ENCODE data around the gene SPC24.
A peak's percentile ranks its signal among the peaks of the same experiment; 100 is the strongest.

SPC24 gene

DNA sequence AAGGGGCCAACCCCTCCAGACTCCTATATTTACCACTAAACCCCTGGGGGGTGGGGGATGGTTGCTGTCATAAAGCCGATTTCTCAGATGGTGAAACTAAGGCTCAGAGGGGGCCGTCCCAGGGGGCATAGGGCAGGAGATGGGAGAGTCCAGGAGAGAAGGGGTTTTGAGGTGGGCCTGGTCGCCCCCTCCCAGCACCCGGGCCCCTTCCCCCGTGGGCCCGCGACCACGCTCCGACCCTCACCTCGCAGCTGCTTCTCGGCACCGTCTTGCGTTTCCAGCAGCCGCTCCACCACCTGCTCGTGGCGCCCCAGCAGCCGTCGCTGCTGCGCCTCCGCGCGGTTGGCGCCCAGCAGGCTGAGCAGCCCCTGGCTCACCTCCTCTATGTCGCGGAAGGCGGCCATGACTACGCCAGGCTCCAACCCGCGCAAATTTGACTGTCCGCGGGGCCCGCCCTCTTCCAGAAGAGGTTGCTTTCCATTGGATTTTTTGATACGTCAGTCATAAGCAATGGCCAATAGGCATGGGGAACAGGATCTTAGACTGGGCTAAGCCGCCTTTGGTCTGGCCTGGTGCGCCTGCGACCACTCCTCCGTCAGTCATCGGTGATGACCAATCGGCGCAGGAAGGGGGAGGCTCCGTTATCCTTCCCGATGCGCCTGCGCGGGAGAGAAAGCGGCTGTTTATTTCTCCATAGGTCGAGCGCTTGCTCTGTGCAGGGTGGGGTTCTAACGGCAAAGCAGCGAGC, at the start of gene SPC24:
SPC24 (minus strand) TSS at position 410 of the 748 bp plus-strand sequence; CDS start at position 404, 6 bp downstream.
- H3K27ac ChIP-seq: peak within 1 kb of the TSS; percentile 63

DNA sequence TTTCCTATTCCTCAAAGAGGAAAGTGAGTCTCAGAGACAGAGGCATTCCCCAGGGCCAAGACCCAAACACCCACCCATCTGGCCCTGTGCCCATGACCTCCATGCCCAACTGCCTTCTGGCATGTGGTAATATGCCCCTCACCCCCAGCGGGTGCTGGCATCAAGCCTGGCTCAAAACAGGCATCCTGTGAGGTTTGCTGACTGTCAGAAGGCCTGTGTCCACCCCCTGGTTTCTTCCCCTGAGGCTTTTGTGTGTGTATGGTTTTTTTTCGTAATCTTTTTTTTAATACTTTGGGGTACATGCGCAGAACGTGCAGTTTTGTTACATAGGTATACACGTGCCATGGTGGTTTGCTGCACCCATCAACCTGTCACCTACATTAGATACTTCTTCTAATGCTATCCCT, 49.4 kb upstream of the SPC24 start:
- DNase-seq (ENCODE audit: low read depth, low spot score): no peak
- H3K27ac ChIP-seq: no peak overlapping the region
- no peak overlapping the region for H3K9ac ChIP-seq (ENCODE audit: insufficient read length)
- TF ChIP-seq EZH2 (IDR thresholded peaks at IDR 0.05) (no peak), FOXP2 (optimal IDR thresholded peaks at IDR 0.05; ENCODE audit: control extremely low read depth, extremely low read length, insufficient read depth) (no peak), POLR2AphosphoS5 (IDR thresholded peaks at IDR 0.05; ENCODE audit: borderline replicate concordance, low read depth, low read length) (no peak)
- H3K4me3 ChIP-seq: no peak overlapping the region
- H3K36me3 ChIP-seq (ENCODE audit: insufficient read depth, low read length): no peaks in the 10 kb centered on the region
- no peaks in the 10 kb centered on the region for H3K9me3 ChIP-seq (ENCODE audit: low read depth, low read length)

More for the DNA sequence above, at the start of gene SPC24:
- Histone ChIP-seq H3K9ac (ENCODE audit: insufficient read length) (peak within 1 kb of the TSS; percentile 83), H3K36me3 (ENCODE audit: insufficient read depth, low read length) (peaks cover 11% of the 10 kb centered on the region; the same call in 1 of the 2 replicates), H3K9me3 (ENCODE audit: low read depth, low read length) (no peaks in the 10 kb centered on the region), H3K4me3 (peak within 1 kb of the TSS; percentile 88)
- TF ChIP-seq FOXP2 (optimal IDR thresholded peaks at IDR 0.05; ENCODE audit: control extremely low read depth, extremely low read length, insufficient read depth) (no peak), POLR2AphosphoS5 (IDR thresholded peaks at IDR 0.05; ENCODE audit: borderline replicate concordance, low read depth, low read length) (peak; percentile 89)
- peak; percentile 97 for DNase-seq (ENCODE audit: low read depth, low spot score)

DNA sequence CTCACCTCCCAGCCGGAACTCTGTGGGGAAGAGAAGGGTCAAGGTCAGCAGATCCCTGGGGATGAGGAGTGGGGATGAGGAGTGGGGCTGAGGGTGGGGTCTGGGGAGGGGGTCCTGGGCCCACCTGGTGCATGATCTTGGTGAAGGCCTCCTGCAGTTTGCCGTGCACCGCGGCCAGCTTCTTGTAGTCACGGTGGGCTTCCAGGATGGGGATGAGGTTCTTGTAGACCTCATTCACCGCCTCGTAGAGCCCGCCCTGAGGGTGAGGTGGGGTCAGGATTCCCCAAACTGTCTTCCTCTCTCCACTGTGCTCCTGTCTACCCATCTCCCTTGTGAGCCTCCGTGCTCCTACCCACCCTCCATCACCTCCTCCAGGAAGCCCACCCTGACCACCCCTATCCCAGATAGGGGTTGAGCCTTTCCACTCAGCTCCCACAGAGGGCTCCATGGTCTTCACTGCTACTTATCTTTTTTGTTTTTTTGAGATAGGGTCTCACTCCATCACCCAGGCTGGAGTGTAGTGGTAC, 48.6 kb upstream of the SPC24 start:
- no peak overlapping the region for H3K4me3 ChIP-seq
- DNase-seq (ENCODE audit: low read depth, low spot score): no peak
- H3K9ac ChIP-seq (ENCODE audit: insufficient read length): no peak overlapping the region
- no peak for TF ChIP-seq FOXP2 (optimal IDR thresholded peaks at IDR 0.05; ENCODE audit: control extremely low read depth, extremely low read length, insufficient read depth)
- TF ChIP-seq EZH2 (IDR thresholded peaks at IDR 0.05): no peak
- H3K27ac ChIP-seq: no peak overlapping the region
- H3K36me3 ChIP-seq (ENCODE audit: insufficient read depth, low read length): no peaks in the 10 kb centered on the region
- H3K9me3 ChIP-seq (ENCODE audit: low read depth, low read length): no peaks in the 10 kb centered on the region

DNA sequence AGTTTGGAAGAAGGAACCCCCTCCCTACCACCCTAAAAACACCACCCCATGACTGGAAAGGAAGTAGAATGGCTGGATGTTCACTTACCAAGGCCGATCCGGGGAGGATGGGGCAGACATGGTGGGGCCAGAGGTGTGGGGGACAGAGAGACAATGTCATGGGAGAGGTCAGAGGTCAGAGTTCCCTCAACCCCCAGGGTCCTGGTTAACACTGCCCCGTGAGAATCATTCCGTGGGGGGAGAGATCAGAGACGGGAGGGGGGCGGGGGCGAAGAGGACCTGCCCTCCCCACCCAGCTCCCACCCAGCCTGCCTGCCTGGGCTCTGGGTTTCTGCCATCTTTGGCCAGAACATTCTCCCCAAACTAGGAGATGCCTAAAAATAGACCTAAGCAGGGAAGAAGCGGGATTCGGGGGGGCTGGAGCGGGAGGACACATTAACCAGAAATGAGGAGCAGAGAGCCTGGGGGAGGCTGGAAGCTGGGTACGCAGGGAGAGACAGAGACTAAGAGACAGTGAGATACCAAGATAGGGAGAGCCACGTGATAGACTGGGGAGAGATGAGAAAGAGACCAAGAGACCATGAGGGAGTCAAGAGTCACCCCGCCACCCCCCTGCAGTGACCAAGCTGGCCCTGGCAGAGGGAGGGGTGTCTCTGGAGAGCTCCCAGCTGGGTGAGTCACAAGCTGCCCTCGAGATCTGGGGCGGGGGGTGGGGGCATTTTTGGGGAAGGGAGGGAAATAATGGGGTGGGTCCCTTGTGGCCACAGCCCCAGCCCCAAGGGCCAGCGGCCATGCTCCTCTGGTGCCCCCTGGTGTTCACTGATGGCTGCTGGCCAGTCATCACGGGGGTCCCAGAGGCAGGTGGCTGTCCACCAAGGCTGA, 47.9 kb upstream of the SPC24 start:
- H3K4me3 ChIP-seq: no peak overlapping the region
- TF ChIP-seq EZH2 (IDR thresholded peaks at IDR 0.05) (no peak), FOXP2 (optimal IDR thresholded peaks at IDR 0.05; ENCODE audit: control extremely low read depth, extremely low read length, insufficient read depth) (no peak), POLR2AphosphoS5 (IDR thresholded peaks at IDR 0.05; ENCODE audit: borderline replicate concordance, low read depth, low read length) (no peak)
- DNase-seq (ENCODE audit: low read depth, low spot score): no peak
- H3K9ac ChIP-seq (ENCODE audit: insufficient read length): no peak overlapping the region
- no peaks in the 10 kb centered on the region for H3K9me3 ChIP-seq (ENCODE audit: low read depth, low read length)
- no peak overlapping the region for H3K27ac ChIP-seq
- H3K36me3 ChIP-seq (ENCODE audit: insufficient read depth, low read length): no peaks in the 10 kb centered on the region

GRCh38 chr19:11202488-11203193, 47.1 kb upstream of the SPC24 start:
- Histone ChIP-seq H3K9me3 (ENCODE audit: low read depth, low read length) (no peaks in the 10 kb centered on the region), H3K9ac (ENCODE audit: insufficient read length) (no peak overlapping the region), H3K4me3 (no peak overlapping the region), H3K27ac (no peak overlapping the region), H3K36me3 (ENCODE audit: insufficient read depth, low read length) (no peaks in the 10 kb centered on the region)
- TF ChIP-seq EZH2 (IDR thresholded peaks at IDR 0.05) (no peak), FOXP2 (optimal IDR thresholded peaks at IDR 0.05; ENCODE audit: control extremely low read depth, extremely low read length, insufficient read depth) (no peak), POLR2AphosphoS5 (IDR thresholded peaks at IDR 0.05; ENCODE audit: borderline replicate concordance, low read depth, low read length) (no peak)
- no peak for DNase-seq (ENCODE audit: low read depth, low spot score)

GRCh38 chr19:11201791-11202190, 46.2 kb upstream of the SPC24 start:
- Histone ChIP-seq H3K36me3 (ENCODE audit: insufficient read depth, low read length) (no peaks in the 10 kb centered on the region), H3K27ac (no peak overlapping the region), H3K9me3 (ENCODE audit: low read depth, low read length) (no peaks in the 10 kb centered on the region), H3K9ac (ENCODE audit: insufficient read length) (no peak overlapping the region), H3K4me3 (no peak overlapping the region)
- no peak for DNase-seq (ENCODE audit: low read depth, low spot score)
- TF ChIP-seq POLR2AphosphoS5 (IDR thresholded peaks at IDR 0.05; ENCODE audit: borderline replicate concordance, low read depth, low read length) (no peak), FOXP2 (optimal IDR thresholded peaks at IDR 0.05; ENCODE audit: control extremely low read depth, extremely low read length, insufficient read depth) (no peak), EZH2 (IDR thresholded peaks at IDR 0.05) (no peak)

- TF ChIP-seq FOXP2 (optimal IDR thresholded peaks at IDR 0.05; ENCODE audit: control extremely low read depth, extremely low read length, insufficient read depth) (no peak), POLR2AphosphoS5 (IDR thresholded peaks at IDR 0.05; ENCODE audit: borderline replicate concordance, low read depth, low read length) (no peak), EZH2 (IDR thresholded peaks at IDR 0.05) (no peak)
- DNase-seq (ENCODE audit: low read depth, low spot score): no peak
- no peaks in the 10 kb centered on the region for H3K9me3 ChIP-seq (ENCODE audit: low read depth, low read length)
- no peak overlapping the region for H3K9ac ChIP-seq (ENCODE audit: insufficient read length)
- H3K4me3 ChIP-seq: no peak overlapping the region
- no peaks in the 10 kb centered on the region for H3K36me3 ChIP-seq (ENCODE audit: insufficient read depth, low read length)
- H3K27ac ChIP-seq: no peak overlapping the region
Observed at GRCh38 chr19:11200931-11201330, 45.3 kb upstream of the SPC24 start.

Data from SK-N-MC (cell line).